Measurements from ENCODE around the gene RPS6KC1. TPM values are rescaled to one million over a fixed set of nuclear protein-coding genes. Genes with fewer than 3 reads are reported as not detected.
"Not testable (repeated sequence)": the region's sequence is repeated elsewhere in the genome, so short reads cannot be mapped to it uniquely, and the experiment has no call there.

Gene RPS6KC1
- total RNA-seq, 2 experiments from 2014 or later: 5.4 to 6.1 TPM

DNA sequence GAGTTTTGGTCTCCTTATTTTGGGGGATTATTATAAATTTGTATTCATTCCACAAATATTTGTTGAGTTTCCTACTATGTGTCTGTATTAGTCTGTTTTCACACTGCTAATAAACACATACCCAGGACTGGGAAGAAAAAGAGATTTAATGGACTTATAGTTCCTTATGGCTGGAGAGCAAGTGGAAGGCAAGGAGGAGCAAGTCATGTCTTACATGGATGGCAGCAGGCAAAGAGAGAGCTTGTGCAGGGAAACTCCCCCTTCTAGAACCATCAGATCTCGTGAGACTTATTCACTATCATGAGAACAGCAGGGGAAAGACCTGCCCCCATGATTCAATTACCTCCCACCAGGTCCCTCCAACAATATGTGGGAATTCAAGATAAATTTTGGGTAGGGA is 267.4 kb downstream of the RPS6KC1 start:
- intact Hi-C loops (cut with micrococcal nuclease); CTCF ChIA-PET; H3K36me3 Mint-ChIP-seq (ENCODE audit: low read depth); H3K9me3 Mint-ChIP-seq; DNase-seq; H3K4me1 Mint-ChIP-seq (ENCODE audit: low read depth); H3K27me3 Mint-ChIP-seq (ENCODE audit: low read depth); H3K27ac Mint-ChIP-seq; H3K4me3 Mint-ChIP-seq: not testable (repeated sequence)

DNA sequence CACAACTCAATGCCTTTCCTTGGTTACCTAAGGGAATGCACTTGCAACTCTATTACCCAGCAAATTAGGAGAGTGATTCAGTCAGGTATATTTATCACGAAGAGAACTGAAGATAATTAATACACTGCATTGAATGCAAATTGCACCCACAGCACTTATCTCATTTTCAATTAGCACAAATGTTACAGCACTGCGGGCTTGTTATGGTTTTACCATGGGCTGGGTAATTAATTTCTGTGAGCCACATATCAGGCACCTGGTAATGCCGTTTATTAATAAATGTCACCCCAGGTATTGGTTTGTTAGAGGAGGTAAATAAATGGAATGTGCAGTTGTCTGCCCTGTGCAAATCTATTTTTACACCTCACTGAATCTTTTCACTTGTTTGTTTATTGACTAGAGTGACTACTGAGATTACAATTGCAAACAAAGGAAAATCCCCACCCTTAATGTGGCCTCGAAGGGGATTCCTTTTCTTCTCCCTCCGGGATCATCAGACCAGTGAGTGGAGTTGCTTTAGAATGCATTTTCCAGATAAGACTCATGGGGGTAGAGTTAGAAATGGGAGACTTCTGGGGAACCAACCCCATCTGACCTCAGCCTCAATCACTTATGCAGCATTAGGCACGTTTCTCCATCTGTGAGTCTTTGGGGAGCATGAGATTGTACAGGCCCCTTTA is 269.3 kb downstream of the RPS6KC1 start:
- Mint-ChIP-seq H3K9me3 (peaks cover 2% of the 10 kb centered on the region), H3K4me1 (ENCODE audit: low read depth) (no peaks in the 10 kb centered on the region), H3K27ac (no peak overlapping the region), H3K36me3 (ENCODE audit: low read depth) (no peaks in the 10 kb centered on the region), H3K27me3 (ENCODE audit: low read depth) (no peaks in the 10 kb centered on the region), H3K4me3 (no peak overlapping the region)
- no peak for DNase-seq
- intact Hi-C loops (cut with micrococcal nuclease): no loop called here
- CTCF ChIA-PET: no interaction called here

Other genes with a start within 250 kb of the RPS6KC1 start
- gene SPATA45, start 203.6 kb upstream of the RPS6KC1 start, total RNA-seq: not detected
- 1 to 10 TPM; 6.0 to 7.3 TPM for gene FLVCR1, start 193.0 kb upstream of the RPS6KC1 start, total RNA-seq
- gene VASH2, start 100.7 kb upstream of the RPS6KC1 start, total RNA-seq: 1 to 10 TPM in 1 of 2 experiments, under 1 TPM in 1; 0.38 to 1.2 TPM
- 10 to 100 TPM; 39.5 to 42.9 TPM for gene ANGEL2, start 35.4 kb upstream of the RPS6KC1 start, total RNA-seq